GM12878 (cell line): Measurements from ENCODE around the gene EEFSEC. TPM values are rescaled to one million over a fixed set of nuclear protein-coding genes. Genes with fewer than 3 reads are reported as not detected.

Experiments
- ATAC-seq: fragments of 200-7000 bp; cut with Tn5 transposase; 3 replicates; pipeline ENCODE4 v1.9.1; 2020; ENCODE audit warnings: mild to moderate bottlenecking, moderate library complexity
- BruUV-seq: library from RNA; stranded (reverse); fragments of 400-500 nt; replicated peaks from 2 replicates; lab custom pipeline; 2021; lab: Mats Ljungman, UMichigan
- CTCF ChIA-PET: fragments of 300-600 bp; sonication (Branson Sonifier 250); formaldehyde crosslinking; extraction: SDS; loops from one replicate; lab custom pipeline; 2021; ENCODE audit warnings: inconsistent platforms; lab: Yijun Ruan, JAX
- POLR2A ChIA-PET: fragments of 350-600 bp; formaldehyde crosslinking; extraction: SDS; loops from one replicate; lab custom pipeline; 2021; ENCODE audit warnings: inconsistent platforms; lab: Charles Lee
- RAD21 ChIA-PET: fragments of 300-600 bp; sonication (Branson Sonifier 250); formaldehyde crosslinking; loops from one replicate; lab custom pipeline; 2023; ENCODE audit warnings: antibody characterized with exemption; ENCODE audit not compliant: unreplicated experiment; lab: Charles Lee
- SMC1A ChIA-PET: fragments of 300-600 bp; sonication (Branson Sonifier 250); formaldehyde crosslinking; loops from one replicate; lab custom pipeline; 2023; ENCODE audit not compliant: unreplicated experiment, uncharacterized antibody; lab: Charles Lee
- DNase-seq: peaks from one replicate; pipeline ENCODE4 v3.0.0-alpha.2; 2011; ENCODE audit warnings: low read depth, low spot score
- FAIRE-seq: peaks from 3 replicates; lab custom pipeline; 2011; peaks lifted over from hg19 to GRCh38; lab: Jason Lieb, UNC
- H2AFZ ChIP-seq: 2 replicates; pipeline ENCODE4 v1.6.0; 2011; ENCODE audit warnings: low read depth, low read length, control low read depth; ENCODE audit not compliant: control insufficient read depth
- H3K27ac ChIP-seq: 2 replicates; pipeline ENCODE4 v1.5.1; 2011; ENCODE audit warnings: control low read depth; ENCODE audit not compliant: control insufficient read depth, insufficient read depth
- H3K27me3 ChIP-seq, 2 experiments: replicated peaks in 1 of 2; 2 replicates each; pipeline versions ENCODE4 v1.6.0 to v1.6.1; 2011; ENCODE audit warnings: low read length in 1 of 2; ENCODE audit not compliant: control insufficient read depth in 2 of 2, insufficient read depth in 2 of 2
- H3K36me3 ChIP-seq, 2 experiments: 2 replicates each; pipeline ENCODE4 v1.5.1; 2011; ENCODE audit warnings: low read length in 1 of 2; ENCODE audit not compliant: control insufficient read depth in 2 of 2, insufficient read depth in 2 of 2
- H3K4me1 ChIP-seq: 2 replicates; pipeline ENCODE4 v1.6.1; 2011; ENCODE audit warnings: mild to moderate bottlenecking, low read length, moderate library complexity, mixed read lengths; ENCODE audit not compliant: control insufficient read depth, insufficient read depth
- H3K4me2 ChIP-seq: 2 replicates; pipeline ENCODE4 v1.6.0; 2011; ENCODE audit warnings: control low read depth; ENCODE audit not compliant: control insufficient read depth, insufficient read depth
- H3K4me3 ChIP-seq: fragments of 200-600 bp; sonication (generic); 2 replicates; pipeline ENCODE4 v1.5.1; 2016
- H3K79me2 ChIP-seq: 2 replicates; pipeline ENCODE4 v1.6.0; 2011; ENCODE audit warnings: low read length; ENCODE audit not compliant: control insufficient read depth, insufficient read depth
- H3K9ac ChIP-seq: 2 replicates; pipeline ENCODE4 v1.8.0; 2011; ENCODE audit warnings: low read length, control low read depth, mixed read lengths; ENCODE audit not compliant: control insufficient read depth, insufficient read depth
- H3K9me3 ChIP-seq: replicated peaks from 3 replicates; pipeline ENCODE4 v1.5.1; 2011; ENCODE audit warnings: mild to moderate bottlenecking, low read length; ENCODE audit not compliant: control insufficient read depth, insufficient read depth
- H4K20me1 ChIP-seq: 2 replicates; pipeline ENCODE4 v1.6.0; 2011; ENCODE audit not compliant: control insufficient read depth, insufficient read depth
- BHLHE40 ChIP-seq, 2 experiments: fragments of 450-650 bp in 1 of 2; IDR thresholded peaks; 2 replicates each; pipeline ENCODE4 v1.6.1; 2011 to 2017; ENCODE audit warnings: low read depth in 2 of 2, borderline replicate concordance in 1 of 2, improper control_type of control experiment in 1 of 2, low read length in 1 of 2, mild to moderate bottlenecking in 1 of 2
- CHD2 ChIP-seq: IDR thresholded peaks from 2 replicates; pipeline ENCODE4 v1.6.1; 2011; ENCODE audit warnings: low read depth, low read length, improper control_type of control experiment, borderline replicate concordance
- KAT2A ChIP-seq: conservative IDR thresholded peaks from 2 replicates; pipeline ENCODE4 v1.6.1; 2011; ENCODE audit warnings: low read depth, low read length; ENCODE audit not compliant: control insufficient read depth
- NFYB ChIP-seq: IDR thresholded peaks from 2 replicates; pipeline ENCODE4 v1.6.1; 2011; ENCODE audit warnings: low read depth, mild to moderate bottlenecking, low read length, improper control_type of control experiment, moderate library complexity; ENCODE audit not compliant: insufficient read depth
- SMAD5 ChIP-seq: IDR thresholded peaks from 2 replicates; pipeline ENCODE4 v1.6.1; 2016; ENCODE audit warnings: antibody characterized with exemption, low read depth
- TAF1 ChIP-seq: IDR thresholded peaks from 2 replicates; pipeline ENCODE4 v1.6.1; 2011; ENCODE audit warnings: mild to moderate bottlenecking, low read depth, low read length, borderline replicate concordance
- WRNIP1 ChIP-seq: IDR thresholded peaks from 2 replicates; pipeline ENCODE4 v1.6.1; 2011; ENCODE audit warnings: low read depth, low read length, improper control_type of control experiment, borderline replicate concordance
- WGBS: methylation state at CpG from one replicate; pipeline ENCODE4 v1.1.6; 2016; ENCODE audit warnings: low lambda C conversion rate; ENCODE audit not compliant: insufficient replicate concordance, insufficient coverage; ENCODE audit errors: missing lambda C conversion rate; 5-methylcytosine and 5-hydroxymethylcytosine counted together
- in situ Hi-C: fragments of 300-500 bp; cut with MboI; formaldehyde crosslinking; loops from 9 replicates; pipeline ENCODE4 v1.14.3; 2018; ENCODE audit warnings: mixed read lengths
- intact Hi-C: fragments of 100-400 bp; cut with micrococcal nuclease; formaldehyde crosslinking; loops from one replicate; pipeline ENCODE4 v1.14.2; 2022; ENCODE audit not compliant: unreplicated experiment
- polyA plus RNA-seq, 11 experiments: library from polyadenylated mRNA; depleted of rRNA in 4 of 11; unstranded in 6 of 11; stranded (reverse) in 5 of 11; fragments of >200 nt; fragmentation: Nextera tagmentation in 4 of 11; fragmentation: Illumina TruSeq in 1 of 11; extraction: Ambion mirVana in 4 of 11; extraction: Trizol in 1 of 11; gene quantifications; 1 replicate in 1 of 11; 2 replicates in 10 of 11; pipeline versions ENCODE4 v1.2.1 to v1.2.3, GENCODE V29; 2011 to 2016; ENCODE audit warnings: inconsistent platforms in 2 of 11, missing spikeins in 2 of 11, low read depth in 1 of 11
- total RNA-seq, 4 experiments: library from RNA; depleted of rRNA in 3 of 4; stranded (reverse); fragments of >200 nt in 3 of 4; fragmentation: Illumina TruSeq in 1 of 4; extraction: Trizol in 1 of 4; gene quantifications; 2 replicates each; pipeline versions ENCODE4 v1.2.1 to v1.2.3, GENCODE V29; 2013 to 2021
- TF ChIP-seq, protein P1 (sequence below): IDR thresholded peaks from 2 replicates; pipeline ENCODE4 v1.6.1; 2012; ENCODE audit warnings: improper control_type of control experiment, low read depth, low read length; ENCODE audit not compliant: insufficient replicate concordance
- TF ChIP-seq, protein P2 (sequence below): IDR thresholded peaks from 2 replicates; pipeline ENCODE4 v1.6.1; 2011; ENCODE audit warnings: low read depth, mild to moderate bottlenecking, low read length, moderate library complexity, borderline replicate concordance; ENCODE audit errors: extremely low read depth
- TF ChIP-seq, protein P3 (sequence below): fragments of 450-650 bp; IDR thresholded peaks from 2 replicates; pipeline ENCODE4 v1.6.1; 2017; ENCODE audit warnings: mild to moderate bottlenecking, moderate library complexity

The EEFSEC gene
- total and polyA plus RNA-seq, 10 of the 15 experiments (the other 5 are each of a cell fraction or from before 2014, with no cell fraction given) = 0.29 to 29.1 (median 16.1) TPM

DNA sequence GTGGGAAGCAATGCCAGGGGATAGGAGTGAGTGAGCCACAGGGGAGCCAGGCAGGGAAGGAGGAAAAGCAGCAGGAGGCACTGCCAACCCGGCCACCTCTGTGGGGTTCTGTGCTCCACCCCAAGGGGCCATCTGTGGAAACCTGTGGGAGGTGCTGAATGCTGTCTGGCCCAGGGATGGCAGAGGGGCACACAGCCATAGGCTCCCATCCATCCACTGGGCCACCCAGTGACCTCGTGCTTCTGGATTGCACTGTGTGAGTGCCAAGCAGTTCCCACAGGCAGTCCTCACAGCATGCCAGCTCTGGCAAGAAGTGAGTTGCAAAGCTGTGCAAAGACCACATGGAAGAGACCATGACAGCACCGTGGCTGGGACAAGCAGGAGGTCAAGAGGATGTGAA, 285.9 kb downstream of the EEFSEC start (continued):
- TF ChIP-seq, protein P1, sequence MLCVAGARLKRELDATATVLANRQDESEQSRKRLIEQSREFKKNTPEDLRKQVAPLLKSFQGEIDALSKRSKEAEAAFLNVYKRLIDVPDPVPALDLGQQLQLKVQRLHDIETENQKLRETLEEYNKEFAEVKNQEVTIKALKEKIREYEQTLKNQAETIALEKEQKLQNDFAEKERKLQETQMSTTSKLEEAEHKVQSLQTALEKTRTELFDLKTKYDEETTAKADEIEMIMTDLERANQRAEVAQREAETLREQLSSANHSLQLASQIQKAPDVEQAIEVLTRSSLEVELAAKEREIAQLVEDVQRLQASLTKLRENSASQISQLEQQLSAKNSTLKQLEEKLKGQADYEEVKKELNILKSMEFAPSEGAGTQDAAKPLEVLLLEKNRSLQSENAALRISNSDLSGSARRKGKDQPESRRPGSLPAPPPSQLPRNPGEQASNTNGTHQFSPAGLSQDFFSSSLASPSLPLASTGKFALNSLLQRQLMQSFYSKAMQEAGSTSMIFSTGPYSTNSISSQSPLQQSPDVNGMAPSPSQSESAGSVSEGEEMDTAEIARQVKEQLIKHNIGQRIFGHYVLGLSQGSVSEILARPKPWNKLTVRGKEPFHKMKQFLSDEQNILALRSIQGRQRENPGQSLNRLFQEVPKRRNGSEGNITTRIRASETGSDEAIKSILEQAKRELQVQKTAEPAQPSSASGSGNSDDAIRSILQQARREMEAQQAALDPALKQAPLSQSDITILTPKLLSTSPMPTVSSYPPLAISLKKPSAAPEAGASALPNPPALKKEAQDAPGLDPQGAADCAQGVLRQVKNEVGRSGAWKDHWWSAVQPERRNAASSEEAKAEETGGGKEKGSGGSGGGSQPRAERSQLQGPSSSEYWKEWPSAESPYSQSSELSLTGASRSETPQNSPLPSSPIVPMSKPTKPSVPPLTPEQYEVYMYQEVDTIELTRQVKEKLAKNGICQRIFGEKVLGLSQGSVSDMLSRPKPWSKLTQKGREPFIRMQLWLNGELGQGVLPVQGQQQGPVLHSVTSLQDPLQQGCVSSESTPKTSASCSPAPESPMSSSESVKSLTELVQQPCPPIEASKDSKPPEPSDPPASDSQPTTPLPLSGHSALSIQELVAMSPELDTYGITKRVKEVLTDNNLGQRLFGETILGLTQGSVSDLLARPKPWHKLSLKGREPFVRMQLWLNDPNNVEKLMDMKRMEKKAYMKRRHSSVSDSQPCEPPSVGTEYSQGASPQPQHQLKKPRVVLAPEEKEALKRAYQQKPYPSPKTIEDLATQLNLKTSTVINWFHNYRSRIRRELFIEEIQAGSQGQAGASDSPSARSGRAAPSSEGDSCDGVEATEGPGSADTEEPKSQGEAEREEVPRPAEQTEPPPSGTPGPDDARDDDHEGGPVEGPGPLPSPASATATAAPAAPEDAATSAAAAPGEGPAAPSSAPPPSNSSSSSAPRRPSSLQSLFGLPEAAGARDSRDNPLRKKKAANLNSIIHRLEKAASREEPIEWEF = no peak
- no peak for TF ChIP-seq KAT2A
- no peak for TF ChIP-seq CHD2
- no peak for TF ChIP-seq WRNIP1

DNA sequence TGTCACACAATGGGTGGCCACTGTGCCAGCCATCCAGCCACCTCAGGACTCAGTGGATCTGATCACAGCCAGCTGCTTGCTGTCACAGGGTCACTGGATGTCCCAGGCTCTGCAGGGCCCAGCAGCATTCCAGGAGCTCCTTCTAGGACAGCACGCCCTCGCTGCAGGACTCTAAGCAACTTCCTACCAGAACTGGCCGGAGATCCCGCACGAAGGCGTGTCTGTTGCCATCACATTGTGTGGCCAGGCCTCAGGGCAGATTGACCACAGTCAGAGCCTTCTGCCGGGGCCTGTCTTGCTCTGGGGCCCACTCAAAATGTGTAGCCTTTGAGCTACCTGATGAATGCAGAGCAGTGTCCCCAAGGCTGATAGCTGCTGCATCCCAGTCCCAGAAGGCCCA, 288.8 kb downstream of the EEFSEC start:
- Histone ChIP-seq H3K9ac (no peak overlapping the region), H3K4me1 (no peaks in the 10 kb centered on the region), H2AFZ (no peak overlapping the region), H3K36me3 (no peaks in the 10 kb centered on the region), H4K20me1 (no peaks in the 10 kb centered on the region; the same call in 1 of the 2 replicates), H3K27me3 (peaks cover 3 to 7% of the 10 kb centered on the region in 2 experiments; a peak in 3 of 4 replicates), H3K79me2 (no peaks in the 10 kb centered on the region), H3K4me2 (no peak overlapping the region), H3K4me3 (no peak overlapping the region), H3K9me3 (no peaks in the 10 kb centered on the region; the same call in 2 of the 3 replicates), H3K27ac (no peak overlapping the region)
- ChIA-PET POLR2A (no interaction called here), CTCF (interaction anchor here (1.0 kb wide), 1 partner anchor 17 kb away, joined by 5 read pairs; no protein-coding TSS in a partner anchor), RAD21 (no interaction called here), SMC1A (no interaction called here)
- FAIRE-seq = no peak
- in situ Hi-C loops (no loop called here), intact Hi-C loops (no loop called here)
- BruUV-seq = no TSS peak
- no peak for DNase-seq
- 64% methylated on average over 7 of the region's 7 CpGs for WGBS
- ATAC-seq = no peak
- TF ChIP-seq NFYB = no peak
- TF ChIP-seq, protein P2, sequence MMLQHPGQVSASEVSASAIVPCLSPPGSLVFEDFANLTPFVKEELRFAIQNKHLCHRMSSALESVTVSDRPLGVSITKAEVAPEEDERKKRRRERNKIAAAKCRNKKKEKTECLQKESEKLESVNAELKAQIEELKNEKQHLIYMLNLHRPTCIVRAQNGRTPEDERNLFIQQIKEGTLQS = no peak
- TF ChIP-seq SMAD5 = no peak
- TF ChIP-seq, protein P3, sequence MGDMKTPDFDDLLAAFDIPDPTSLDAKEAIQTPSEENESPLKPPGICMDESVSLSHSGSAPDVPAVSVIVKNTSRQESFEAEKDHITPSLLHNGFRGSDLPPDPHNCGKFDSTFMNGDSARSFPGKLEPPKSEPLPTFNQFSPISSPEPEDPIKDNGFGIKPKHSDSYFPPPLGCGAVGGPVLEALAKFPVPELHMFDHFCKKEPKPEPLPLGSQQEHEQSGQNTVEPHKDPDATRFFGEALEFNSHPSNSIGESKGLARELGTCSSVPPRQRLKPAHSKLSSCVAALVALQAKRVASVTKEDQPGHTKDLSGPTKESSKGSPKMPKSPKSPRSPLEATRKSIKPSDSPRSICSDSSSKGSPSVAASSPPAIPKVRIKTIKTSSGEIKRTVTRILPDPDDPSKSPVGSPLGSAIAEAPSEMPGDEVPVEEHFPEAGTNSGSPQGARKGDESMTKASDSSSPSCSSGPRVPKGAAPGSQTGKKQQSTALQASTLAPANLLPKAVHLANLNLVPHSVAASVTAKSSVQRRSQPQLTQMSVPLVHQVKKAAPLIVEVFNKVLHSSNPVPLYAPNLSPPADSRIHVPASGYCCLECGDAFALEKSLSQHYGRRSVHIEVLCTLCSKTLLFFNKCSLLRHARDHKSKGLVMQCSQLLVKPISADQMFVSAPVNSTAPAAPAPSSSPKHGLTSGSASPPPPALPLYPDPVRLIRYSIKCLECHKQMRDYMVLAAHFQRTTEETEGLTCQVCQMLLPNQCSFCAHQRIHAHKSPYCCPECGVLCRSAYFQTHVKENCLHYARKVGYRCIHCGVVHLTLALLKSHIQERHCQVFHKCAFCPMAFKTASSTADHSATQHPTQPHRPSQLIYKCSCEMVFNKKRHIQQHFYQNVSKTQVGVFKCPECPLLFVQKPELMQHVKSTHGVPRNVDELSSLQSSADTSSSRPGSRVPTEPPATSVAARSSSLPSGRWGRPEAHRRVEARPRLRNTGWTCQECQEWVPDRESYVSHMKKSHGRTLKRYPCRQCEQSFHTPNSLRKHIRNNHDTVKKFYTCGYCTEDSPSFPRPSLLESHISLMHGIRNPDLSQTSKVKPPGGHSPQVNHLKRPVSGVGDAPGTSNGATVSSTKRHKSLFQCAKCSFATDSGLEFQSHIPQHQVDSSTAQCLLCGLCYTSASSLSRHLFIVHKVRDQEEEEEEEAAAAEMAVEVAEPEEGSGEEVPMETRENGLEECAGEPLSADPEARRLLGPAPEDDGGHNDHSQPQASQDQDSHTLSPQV = no peak
- TF ChIP-seq TAF1 = no peak
- TF ChIP-seq BHLHE40 (IDR thresholded peaks at IDR 0.05; ENCODE audit: borderline replicate concordance in 1 of 2, low read depth in 2 of 2, low read length in 1 of 2) = no peak
- TF ChIP-seq, all 136 proteins: peak for 0
